ENCODE results near the gene CADM1.

DNA sequence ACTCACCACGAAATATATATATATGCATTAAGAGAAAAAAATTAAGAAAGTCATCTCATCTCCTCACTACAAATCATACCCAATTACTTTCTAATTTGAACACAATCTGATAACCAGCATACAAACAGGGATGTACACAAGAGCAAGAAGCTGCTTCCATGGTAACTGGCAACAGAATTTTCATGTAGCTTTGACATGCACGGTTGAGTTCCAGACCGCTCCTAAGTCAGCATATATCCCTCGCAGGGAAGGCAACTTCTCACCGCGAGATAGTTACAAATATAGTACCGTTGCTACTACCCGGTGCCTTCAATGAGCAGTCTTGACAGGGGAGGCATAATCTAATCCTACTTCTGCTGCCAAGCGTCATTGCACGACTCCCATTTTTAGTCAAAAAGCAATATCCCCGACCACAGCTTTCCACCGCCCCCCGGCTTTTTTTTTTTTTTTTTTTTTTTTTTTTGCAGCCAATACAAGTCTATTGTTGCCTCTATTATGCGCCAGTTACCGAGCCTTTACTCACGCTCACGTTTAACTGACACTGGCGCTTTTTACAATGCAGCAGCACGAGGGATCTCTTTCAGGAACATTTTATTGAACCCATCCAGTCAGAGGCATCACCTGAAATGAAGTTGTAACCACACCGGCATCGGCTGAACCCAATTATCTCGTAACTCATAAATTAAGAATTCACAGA, 2.2 kb downstream of the CADM1 start:
- TF ChIP-seq CTCF (conservative IDR thresholded peaks at IDR 0.05; ENCODE audit: low read length): no peak
- TF ChIP-seq EZH2phosphoT487 (IDR thresholded peaks at IDR 0.05; ENCODE audit: borderline replicate concordance, low read depth, low read length): no peak
